HG03196 (cell line): ENCODE measurements around the gene CREB5.

Experiments used
- ATAC-seq: cut with Tn5 transposase; IDR thresholded peaks from one replicate; pipeline ENCODE4 v1.9.1; 2021; ENCODE audit not compliant: unreplicated experiment

CREB5 gene

DNA sequence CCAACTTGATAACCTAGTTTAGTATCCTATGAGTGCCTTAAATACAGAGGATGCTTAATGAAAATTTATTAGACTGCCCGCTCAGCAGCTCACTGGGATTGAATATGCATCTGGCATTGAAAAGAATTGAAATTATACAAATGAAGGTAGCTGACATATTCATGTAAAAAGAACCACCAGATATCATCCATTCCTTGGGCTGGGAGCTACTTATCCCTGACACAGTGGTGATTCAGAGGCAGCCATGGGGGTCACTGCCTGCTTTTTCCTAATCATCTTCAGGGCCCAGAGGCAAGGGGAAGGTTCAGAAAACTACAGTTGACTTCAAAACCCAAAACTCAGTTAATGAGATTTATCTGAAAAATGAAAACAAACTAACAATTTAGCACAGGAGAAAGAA, 424.9 kb downstream of the CREB5 start:
- ATAC-seq = no peak

DNA sequence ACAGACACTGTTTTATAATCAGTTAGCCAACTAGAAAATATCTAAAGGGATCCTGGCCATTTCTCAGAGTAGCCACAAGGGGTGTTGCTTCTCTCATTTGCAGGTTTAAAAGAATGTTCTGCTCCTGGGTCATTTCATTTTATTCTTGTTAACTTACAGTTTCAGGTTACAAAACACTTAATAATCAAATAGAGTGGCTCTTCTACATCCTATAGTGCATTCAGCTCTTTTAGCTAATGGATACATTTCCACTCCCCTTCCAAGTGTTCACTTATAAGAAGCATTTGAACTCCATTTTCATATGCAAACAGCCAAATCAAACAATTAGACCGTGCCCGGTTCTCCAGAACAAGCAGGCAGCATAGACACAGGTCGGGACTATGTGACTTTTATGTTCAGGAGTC, 428.3 kb downstream of the CREB5 start:
- ATAC-seq = no peak

DNA sequence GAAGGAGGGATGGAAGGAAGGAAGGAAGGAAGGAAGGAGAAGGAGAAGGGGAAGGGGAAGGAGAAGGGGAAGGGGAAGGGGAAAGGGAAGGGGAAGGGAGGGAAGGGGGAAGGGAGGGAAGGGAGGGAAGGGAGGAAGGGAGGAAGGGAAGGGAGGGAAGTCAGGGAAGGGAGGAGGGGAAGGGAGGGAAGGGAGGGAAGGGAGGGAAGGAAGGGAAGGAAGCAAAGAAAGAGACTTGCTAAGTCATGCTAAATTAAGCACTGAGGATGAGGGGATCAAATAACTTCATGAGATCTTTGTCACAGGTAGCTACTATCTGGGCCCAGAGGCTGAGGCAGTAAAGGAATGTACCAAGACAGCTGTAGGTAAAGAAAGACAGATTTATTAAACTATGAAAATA, 429.4 kb downstream of the CREB5 start:
- ATAC-seq = no peak

DNA sequence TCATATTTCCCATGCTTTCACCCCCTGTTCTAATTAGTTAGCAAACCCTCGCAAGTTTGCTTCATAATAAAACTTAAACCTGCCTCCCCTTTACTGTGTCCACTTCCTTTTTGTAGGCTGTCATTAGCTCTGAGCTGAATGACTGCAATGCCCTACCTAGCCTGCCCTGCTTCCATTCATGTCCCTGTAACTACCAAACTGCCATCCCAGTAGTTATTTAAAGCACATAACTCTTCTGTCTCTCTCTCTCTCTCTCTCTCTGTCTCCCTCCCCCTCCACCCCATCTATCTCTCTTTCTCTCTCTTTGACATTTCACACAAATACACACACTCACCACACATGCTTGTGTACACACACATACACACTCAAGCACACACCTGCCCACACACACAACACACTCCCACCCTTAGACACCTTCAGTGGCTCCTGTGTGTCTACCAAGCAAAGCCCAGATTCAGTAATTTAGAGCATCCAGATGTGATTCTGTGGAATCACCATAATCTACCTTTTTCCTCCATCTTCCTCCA, 430.5 kb downstream of the CREB5 start:
- ATAC-seq = no peak

DNA sequence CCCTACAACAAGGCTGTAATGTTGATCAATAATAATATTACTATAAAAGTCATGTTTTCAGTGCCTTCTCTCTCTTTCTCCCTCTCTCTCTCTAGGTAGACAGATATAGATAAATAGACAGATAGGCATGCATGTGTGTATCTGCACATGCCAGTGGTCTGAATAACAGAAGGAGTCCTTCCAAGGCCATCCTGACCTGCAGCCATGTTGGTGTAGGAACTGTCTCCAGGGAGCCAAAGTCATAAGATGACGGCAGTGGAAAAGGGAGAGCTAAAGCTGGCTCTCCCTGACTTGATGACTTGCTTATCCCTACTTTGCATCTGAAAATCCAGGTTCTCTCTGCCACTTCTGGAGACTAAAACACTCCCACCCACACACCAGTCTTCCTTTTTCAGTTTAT, 432.8 kb downstream of the CREB5 start:
- ATAC-seq = no peak

DNA sequence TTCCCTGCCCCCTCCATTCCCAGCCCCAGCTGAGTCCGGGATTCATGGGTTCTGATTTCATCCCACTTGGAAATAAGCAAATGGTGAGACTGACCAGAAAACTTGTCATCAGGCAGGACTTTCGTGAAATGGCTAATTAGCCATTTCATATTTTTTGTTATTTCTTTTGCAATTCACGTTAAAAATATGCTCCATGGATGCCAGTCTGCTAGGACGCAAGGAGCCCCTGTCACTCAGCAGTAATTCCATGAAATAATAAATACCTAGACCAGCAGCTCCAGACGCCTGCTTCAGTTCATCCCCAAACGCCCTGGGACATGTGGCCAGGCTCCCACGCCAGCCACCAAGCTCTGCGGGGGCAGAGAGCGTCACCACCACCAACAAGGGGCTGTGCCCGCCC, 434.9 kb downstream of the CREB5 start:
- no peak for ATAC-seq

DNA sequence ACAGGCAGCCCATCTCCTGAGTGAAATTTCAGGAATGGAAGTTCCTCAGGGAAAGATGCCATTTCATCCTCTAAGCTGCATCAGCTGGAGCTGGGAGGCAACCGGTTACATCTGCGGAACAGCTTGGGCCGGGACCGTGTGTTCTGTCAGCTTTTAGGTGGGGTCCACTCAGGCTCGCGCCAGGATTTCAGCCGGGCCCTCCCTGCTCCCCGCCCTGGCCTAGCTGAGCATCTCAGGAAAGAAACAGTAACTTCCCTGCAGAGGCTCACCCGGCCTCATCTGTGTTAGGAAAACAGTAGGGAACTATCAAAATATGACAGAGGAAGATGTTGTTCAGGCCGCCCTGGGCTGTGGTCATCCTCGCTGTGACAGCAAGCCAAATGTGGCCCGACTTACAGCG, 435.4 kb downstream of the CREB5 start:
- no peak for ATAC-seq

DNA sequence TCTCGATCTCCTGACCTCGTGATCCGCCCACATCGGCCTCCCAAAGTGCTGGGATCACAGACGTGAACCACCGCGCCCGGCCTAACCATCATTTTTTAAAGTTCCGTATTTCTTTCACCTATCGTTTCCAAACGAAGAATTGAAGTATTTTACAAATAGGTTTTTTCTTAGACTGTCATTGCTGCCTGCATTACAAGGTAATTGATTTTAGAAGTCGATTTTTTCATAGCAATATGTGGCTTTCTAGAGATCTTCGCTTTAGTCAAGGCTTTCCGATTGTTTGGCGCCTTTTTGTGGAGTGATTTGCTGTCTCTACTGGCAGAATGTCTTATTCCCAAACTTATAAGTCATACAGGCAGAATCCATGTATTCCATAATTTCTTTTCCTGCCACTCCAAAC, 436.6 kb downstream of the CREB5 start:
- ATAC-seq = no peak

DNA sequence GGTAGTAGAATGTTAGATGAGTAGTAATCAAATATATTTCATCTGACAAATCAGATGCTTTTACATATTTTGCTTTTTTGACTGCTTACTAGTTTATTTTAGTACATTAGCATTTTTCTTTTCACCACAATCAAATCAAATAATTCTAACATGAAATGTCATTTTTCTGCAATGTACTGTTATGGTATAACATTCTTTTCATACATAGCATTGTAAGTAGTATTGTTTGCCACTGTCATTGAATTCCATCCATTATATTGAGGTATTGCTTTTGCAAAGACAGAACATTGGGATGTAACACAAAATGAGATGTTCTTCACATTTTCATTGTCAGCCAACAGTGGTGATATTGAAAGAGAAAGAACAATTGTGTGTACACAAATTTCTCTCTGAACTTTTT, 438.4 kb downstream of the CREB5 start:
- ATAC-seq = no peak

DNA sequence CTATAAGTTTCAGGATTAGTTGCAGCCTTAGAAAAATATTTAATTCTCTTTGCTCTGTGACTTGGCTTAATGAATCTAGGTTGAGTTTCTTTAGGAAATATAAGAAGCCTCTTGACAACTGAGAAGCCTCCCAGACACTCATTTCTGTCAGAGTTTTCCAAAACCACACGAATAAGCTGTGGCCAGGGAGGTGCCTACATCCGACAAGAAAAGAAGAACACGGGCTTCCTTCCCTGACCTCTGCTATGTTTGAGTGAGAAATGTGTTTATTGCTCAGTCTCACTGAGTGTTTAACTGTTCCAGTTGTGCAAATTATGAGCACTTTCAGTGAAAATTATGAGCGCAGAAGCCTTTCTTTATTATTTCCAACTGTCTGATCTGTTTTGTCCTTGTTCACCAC, 440.8 kb downstream of the CREB5 start:
- ATAC-seq = no peak

DNA sequence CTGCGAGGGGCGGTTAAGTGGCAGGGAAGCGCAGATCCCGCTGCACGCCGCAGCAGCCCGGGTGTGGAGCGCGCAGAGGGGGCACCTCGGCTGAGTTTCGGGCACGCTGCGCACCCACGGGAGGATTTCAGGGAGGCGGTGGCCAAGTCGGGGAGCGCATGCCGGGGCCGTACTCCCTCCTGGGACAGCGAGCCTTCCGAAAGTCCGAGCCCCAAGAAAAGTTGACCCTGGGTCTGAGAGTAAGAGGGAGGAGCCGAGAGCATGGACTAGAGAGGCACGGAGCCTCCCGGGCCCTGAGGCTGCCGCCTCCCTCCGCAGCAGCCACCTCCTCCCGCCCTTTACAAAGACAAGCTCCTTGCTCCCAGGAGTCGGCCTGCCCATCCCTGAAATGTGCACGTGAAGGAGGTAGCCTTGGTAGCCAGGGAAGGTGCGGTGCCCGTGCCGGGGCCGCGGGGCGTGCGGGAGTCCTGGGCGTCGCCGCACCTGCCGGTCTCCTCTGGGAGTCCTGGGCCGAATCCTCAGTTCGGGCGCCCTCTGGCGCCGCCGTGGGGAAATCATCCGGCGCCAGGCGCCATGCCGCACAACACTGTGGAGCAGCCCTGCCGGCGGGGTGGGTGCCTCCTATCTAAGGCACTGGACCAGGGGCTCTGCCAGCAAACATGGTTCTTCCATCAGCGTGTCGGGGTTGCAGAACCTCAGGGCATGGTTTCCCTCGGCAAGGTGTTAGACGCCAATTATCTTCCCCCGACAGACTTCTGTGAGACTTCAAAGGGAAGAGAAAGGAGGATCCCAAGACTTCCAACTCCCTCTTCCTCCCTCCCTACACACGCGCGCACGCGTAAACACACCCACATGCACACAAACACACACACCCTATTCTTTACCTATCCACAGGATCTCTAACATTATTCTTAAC, 441.8 kb downstream of the CREB5 start:
- peak; percentile 97 for ATAC-seq

DNA sequence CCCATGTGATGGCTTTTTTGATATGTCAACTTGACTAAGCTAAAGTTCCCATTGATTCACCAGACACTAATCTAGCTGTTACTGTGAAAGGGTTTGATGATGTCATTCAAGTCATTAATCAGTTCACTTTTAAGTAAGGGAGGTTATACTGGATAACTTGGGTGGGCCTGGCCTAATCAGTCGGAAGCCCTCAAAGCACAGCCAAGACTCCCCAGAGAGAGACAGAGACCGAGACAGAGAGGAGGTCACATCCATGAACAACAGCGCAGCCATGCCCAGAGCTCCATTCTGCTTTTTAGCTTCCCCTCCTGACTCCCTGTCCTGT, 442.4 kb downstream of the CREB5 start:
- no peak for ATAC-seq

DNA sequence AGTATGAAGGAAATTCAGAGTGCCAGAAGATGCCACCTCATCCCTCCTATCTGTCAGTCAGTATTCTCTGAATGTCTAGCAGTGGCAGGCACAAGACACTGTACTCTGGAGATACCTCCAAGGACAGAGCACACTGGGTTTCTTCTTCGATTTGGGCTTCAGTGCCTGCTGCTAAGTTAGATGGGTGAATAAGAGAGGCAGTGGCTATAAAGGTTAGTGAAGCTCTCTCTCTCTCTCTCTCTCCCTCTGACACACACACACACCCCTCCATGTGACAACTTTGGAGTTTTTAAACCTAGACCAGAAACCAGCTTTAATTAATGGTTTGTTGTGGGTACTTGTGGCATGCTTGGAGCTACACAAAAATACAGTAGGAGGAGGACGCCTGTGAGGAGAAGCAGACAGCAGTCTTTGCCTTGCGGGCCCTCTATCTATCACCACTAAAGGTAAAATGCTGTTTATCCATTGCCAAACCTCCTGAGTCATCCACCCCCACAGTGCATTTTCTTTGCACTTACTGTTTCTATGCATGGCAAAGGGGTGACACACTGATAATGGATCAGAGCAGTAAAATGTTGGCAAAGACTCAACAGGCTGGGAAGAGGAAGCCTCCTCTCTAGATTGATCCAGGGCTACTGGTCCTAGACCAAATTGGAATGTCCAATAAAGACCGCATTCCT, 443.4 kb downstream of the CREB5 start:
- ATAC-seq = no peak

DNA sequence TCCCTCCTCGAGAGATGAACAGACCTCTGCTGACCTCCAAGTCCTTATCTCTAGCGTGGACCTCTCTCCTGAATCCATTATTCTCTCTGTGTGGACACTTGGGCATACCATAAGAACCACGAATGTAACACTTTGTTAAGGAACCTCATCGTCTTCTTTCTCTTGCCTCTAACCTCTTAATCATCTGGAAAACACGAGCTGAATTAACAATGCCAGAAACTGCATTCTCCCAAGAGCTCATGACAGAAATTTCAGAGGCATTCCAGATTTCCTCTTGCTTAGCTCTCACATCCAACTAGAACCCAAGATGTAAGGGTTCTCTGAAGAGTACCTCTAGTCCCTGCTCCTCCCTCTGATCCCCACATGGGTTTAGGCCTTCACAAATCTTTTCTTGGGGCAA, 444.3 kb downstream of the CREB5 start:
- ATAC-seq = no peak

DNA sequence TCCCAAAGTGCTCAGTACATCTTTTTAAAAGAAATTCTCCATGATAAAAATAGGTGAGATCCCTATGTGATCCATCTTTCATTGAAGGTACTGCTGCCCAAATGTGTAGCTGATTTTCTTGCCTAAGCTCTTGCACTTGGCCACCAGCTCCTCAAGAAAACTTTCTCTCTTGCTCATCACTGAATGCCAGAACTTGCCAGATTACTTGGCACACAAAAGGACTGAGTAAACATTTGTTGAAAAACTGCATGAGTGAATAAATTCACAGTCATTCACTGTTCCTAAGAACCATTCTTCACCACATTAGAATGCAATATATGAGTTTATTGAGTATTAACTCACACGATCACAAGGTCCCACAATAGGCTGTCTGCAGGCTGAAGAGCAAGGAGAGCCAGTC, 445.9 kb downstream of the CREB5 start:
- ATAC-seq = no peak

DNA sequence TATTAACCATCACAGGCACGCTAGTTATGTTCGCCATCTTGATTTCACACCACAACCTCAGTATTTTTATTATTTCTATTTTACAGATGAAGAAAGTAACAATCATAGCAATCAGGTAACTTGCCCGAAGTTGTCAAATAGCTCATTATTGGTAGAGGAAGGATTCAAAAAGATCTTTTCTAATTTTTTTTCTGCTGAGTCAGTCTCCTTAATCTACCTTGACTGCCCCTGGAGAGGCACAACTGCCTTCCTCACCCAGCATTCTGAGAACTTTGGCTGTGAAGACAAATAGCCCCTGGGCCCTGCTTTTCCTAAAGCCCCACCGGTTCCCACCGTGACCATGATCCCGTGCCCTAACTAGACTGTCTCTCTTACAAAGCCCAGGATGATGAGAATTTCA, 446.6 kb downstream of the CREB5 start:
- no peak for ATAC-seq

DNA sequence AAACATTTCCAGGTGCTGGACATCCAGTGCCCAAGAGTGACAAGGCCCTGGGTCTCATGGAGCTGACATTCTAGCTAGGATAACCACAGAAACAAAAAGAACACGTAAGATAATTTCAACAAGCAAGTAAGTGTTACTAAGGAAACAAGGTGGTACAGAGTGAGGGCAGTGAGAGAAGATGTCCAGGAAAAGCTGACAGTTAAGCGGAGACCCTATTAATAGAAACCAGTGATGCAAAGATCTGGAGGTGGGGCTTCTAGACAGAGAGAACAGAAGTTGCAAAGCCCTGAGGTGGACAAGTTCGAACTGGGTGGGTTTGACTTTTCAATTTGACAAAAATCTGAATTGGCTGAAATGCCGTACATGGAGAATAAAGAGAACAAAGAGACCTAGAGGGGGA, 449.5 kb downstream of the CREB5 start:
- ATAC-seq = no peak

DNA sequence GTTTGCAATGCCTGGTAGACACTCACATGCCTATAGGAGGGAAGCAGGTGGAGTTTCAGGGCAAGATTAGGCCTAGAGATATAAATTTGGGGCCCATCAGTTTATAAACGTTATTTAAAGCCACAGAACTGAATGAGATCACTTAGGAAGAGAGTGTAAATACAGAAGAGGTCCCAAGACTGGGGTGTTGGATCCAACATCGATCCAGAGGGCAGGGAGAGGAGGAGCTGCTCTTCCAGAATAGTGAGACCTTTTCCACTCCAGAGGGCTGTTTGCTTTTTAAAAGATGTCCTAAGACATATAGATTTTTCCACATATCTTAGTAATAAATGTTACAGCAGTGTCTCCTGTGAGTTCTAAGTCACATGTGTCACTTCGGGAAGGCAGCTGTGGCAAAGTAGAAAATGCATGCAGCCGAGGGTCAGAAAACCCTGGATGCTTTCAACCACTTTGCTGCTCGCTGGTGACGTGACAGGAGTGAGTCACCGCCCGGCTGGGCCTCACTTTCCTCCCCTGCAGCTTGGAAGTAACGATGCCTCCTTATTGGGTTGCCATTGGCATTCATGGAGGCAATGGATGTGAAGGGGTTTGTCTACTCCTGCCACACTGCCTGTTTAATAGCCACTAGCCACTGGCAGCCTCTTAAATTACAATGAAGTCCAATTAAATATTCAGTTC, 450.4 kb downstream of the CREB5 start:
- ATAC-seq = no peak

DNA sequence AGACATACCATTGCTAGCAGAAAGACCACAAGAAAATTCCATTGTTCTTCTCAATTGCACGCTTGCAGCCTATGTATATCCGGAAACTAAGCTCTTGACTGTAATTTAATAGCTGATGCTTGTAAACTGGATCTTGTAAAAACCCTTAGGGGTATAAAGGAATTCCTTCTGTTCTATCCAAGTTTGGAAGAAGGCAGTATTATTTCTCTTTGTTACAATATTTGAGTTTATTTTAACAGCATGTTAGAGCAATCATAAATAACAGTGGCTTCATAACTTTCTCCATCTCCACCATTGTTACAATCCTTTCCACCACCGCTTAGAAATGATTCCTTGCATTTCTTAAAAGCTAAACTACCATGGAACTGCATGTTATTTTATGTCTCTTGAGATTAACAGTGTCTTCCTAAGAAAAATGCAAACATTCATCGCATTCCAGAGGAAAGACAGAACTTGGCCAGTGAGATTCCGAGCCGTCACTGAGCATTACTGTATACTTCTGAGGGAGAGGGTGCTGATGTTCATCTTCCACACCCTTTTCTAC, 453.4 kb downstream of the CREB5 start:
- no peak for ATAC-seq

DNA sequence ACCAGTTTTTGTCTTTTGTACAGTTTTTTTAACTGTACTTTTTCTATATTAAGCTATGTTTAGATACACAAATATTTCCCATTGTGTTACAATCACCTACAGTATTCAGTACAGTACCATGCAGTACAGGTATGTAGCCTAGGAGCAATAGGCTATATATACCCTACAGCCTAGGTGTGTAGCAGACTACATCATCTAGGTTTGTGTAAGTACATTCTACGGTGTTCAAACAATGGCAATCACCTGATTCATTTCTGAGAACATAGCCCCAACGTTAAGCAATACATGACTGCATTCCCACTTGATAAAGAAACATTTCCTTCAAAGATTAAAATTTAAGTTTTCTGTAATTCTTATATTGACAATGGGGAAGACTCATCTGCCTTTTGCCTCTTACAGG, 456.4 kb downstream of the CREB5 start:
- no peak for ATAC-seq

DNA sequence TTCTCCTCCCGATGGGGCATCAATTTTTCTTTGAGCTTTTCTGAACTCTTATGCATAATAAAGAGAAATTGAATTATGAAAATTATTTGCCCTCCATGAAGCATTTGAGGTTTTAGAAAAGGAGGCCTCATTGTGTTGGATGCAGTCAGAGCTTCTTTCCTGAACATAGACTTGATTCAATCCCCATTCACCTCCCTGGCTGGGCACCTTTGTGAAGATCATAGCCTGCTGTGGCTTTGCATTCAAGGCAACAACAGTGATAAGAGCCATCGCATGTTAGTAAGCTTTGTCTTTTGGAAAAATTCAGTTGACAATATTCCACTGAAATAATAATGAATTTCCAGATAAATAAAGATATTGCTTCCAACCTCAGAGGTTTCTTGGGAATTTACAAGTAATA, 458.8 kb downstream of the CREB5 start:
- no peak for ATAC-seq

DNA sequence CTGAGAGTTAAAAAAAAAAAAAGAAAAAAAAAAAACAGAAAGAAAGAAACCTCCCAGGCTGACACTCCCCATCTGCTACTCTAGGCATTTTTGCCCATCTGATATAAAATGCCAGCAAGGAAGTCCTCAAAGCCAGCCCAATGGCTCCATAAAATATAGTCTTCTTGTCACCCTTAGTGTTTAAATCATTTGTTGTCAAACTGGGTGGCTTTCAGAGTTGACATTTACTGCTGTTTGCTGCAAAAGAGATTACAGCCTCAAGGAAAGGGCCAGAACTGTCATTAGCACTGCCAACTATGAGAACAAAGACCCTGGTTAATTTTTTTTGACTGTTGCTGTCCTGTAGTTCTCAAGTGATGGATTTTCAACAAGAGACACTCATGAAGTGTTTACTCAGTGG, 459.3 kb downstream of the CREB5 start:
- ATAC-seq = no peak
